Left renal pelvis (tissue), 4 donors: ENCODE measurements around the gene PPHLN1. TPM values are rescaled to one million over a fixed set of nuclear protein-coding genes. Genes with fewer than 3 reads are reported as not detected.
A peak's percentile ranks its signal among the peaks of the same experiment; 100 is the strongest.

ENCODE experiments used
- DNase-seq, 4 donors: peaks; one replicate each; pipeline ENCODE4 v3.0.0-alpha.2; 2013; ENCODE audit warnings: low read depth in 4 of 4, low spot score in 3 of 4
- polyA plus RNA-seq, 4 donors: library from polyadenylated mRNA; unstranded; fragments of 120-200 nt; gene quantifications; one replicate each; pipeline ENCODE4 v1.2.1, GENCODE V29; 2013; ENCODE audit not compliant: insufficient read length in 4 of 4

The PPHLN1 gene, protein sequence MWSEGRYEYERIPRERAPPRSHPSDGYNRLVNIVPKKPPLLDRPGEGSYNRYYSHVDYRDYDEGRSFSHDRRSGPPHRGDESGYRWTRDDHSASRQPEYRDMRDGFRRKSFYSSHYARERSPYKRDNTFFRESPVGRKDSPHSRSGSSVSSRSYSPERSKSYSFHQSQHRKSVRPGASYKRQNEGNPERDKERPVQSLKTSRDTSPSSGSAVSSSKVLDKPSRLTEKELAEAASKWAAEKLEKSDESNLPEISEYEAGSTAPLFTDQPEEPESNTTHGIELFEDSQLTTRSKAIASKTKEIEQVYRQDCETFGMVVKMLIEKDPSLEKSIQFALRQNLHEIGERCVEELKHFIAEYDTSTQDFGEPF
- polyA plus RNA-seq = 10 to 100 TPM; 57.2 to 72.9 (median 69.6) TPM

- peak; percentile 65 to 76 (median 72) for DNase-seq
Observed at GRCh38 chr12:42325653-42326474, at the start of gene PPHLN1, which contains the start of gene ZCRB1. Gene PPHLN1, plus strand, starts transcription at chr12:42326167. Its CDS starts 9,736 bp downstream, at chr12:42335903. Gene ZCRB1, minus strand, starts transcription at chr12:42326094. Its CDS starts 1,992 bp downstream, at chr12:42324102.

DNA sequence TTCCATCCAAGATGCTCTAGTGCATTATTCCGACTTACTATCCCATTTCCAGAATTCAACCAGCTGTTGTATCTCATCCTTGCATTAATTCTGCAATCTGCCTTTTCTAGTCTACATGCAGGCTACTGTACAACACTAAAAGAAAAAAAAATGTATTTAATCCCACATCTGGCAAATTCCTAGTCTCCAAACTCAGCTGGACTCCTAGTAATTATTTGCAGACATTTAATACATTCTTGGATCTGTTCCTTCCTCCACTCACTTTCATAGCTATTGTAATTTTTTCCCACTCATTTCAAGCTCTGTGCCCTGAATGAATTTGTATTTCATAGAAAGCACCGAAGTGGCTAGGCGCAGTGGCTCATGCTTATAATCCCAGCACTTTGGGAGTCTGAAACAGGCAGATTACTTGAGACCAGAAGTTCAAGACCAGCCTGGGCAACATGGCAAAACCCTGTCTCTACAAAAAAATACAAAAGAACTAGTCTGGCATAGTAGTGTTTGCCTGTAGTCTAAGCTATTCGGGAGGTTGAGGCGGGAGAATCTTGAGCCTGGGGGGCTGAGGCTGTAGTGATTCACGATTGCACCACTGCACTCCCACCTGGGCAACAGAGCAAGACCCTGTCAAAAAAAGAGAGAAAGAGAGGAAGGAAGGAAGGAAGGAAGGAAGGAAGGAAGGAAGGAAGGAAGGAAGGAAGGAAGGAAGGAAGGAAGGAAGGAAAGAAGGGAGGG, 48.4 kb upstream of the PPHLN1 start:
- no peak for DNase-seq

GRCh38 chr12:42278128-42278510, 47.8 kb upstream of the PPHLN1 start:
- DNase-seq = no peak

GRCh38 chr12:42281278-42281677, 44.7 kb upstream of the PPHLN1 start:
- no peak for DNase-seq

GRCh38 chr12:42281844-42282243, 44.1 kb upstream of the PPHLN1 start:
- no peak for DNase-seq

GRCh38 chr12:42282294-42282693, 43.7 kb upstream of the PPHLN1 start:
- DNase-seq = no peak

- no peak for DNase-seq
Observed at GRCh38 chr12:42283739-42284138, 42.2 kb upstream of the PPHLN1 start.

DNA sequence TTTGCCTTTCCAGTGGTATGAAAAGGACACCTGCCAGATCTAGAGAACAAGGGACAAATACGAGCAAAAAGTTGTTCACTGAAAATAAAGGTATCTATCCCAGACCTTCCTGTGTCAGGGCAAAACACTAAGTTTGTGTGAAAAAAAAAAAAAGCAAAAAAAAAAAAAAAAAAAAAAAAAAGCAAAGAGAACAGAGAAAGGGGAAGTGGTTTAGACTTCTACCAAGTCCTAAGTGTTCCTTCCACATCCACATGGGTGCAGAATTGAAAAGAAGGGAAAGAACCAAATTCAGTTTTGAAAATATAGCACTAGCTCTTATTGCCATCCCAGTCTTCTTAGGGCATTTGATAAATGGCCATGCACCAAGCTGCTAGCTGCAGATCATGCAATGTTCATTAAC, 41.8 kb upstream of the PPHLN1 start:
- no peak for DNase-seq

DNA sequence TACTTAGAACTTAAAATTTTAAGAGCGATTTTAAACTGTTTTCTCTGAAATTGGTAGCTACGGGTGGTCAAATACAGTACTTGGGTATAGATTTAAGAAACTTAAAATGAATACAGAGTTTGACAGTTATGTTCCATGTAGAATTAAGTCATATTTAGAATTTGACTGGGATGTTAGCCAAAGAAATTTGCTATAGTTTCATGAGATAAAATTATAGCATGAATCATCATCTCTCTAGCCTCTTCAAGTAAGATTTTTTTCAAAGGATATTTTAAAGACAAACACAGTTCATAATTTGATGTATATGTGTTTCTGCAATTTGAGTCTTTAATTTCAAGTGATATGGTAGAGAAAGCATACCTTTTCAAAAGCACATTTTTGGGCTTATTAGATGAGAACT, 41.1 kb upstream of the PPHLN1 start:
- no peak for DNase-seq

GRCh38 chr12:42285431-42285830, 40.5 kb upstream of the PPHLN1 start:
- DNase-seq = no peak

GRCh38 chr12:42286741-42287140, 39.2 kb upstream of the PPHLN1 start:
- DNase-seq = no peak

- DNase-seq = no peak
Observed at GRCh38 chr12:42288544-42288943, 37.4 kb upstream of the PPHLN1 start.

- no peak for DNase-seq
Observed at GRCh38 chr12:42291680-42292079, 34.3 kb upstream of the PPHLN1 start.

DNA sequence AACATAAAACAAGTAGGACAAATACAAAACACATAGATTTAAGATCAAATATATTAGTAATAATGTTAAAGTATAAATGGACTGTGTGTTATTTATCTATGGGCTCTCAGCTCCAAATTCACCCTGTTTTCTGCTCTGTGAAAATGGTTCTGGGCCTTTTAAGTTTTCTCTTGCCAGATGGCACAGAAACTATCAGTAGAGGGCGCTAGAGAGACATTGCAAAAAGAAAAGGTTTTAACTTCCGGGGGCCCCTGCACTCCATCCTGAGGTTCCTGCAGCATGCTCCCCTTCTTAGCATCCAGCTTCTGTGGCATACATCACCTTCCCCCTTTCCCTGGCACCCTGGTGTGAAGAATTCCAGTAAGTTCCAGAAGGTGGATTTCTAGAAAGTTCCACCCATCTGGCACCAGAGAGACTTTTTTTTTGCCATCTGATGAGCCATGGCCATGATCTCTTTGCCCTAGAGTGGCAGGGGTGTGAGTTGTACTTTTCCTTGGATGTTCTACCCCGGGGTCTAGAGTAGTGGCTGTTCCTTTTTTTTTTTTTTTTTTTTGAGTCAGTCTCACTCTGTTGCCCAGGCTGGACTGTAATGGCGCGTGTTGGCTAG, 29.4 kb upstream of the PPHLN1 start:
- DNase-seq = no peak

GRCh38 chr12:42298887-42299286, 27.1 kb upstream of the PPHLN1 start:
- DNase-seq = no peak

GRCh38 chr12:42299392-42300308, 26.3 kb upstream of the PPHLN1 start:
- no peak for DNase-seq

DNA sequence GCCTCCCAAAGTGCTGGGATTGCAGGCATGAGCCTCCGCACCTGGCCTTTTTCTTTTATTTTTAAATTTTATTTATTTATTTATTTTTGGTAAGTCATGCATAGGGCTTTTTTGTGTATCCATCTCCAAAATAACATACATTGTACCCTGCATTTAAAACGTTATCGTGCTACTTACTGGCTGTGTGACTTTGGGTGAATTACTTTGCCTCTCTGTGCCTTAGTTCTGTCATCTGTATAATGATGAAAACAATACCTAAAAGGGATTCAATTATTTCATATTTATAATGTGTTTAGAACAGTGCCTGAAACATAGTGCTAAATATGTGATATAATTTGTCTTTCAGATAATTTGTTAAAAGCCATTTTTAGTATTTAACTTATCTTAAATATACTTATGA, 19.7 kb upstream of the PPHLN1 start:
- DNase-seq = no peak

- no peak for DNase-seq
Observed at GRCh38 chr12:42308390-42308789, 17.6 kb upstream of the PPHLN1 start.

DNA sequence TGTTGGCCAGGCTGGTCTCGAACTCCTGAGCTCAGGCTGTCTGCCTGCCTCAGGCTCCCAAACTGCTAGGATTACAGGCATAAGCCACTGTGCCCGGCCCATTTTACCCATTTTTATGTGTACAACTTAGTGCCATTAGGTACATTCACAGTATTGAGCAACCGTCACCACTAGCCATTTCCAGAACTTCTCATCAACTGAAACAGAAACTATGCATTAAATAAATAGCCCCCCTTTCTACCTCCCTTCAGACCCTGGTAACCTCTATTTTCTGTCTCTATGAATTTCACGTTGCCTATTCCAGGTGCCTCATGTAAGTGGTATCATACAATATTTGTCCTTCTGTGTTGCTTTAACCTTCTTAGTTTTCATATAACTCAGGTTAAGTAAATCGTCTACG, 16.0 kb upstream of the PPHLN1 start:
- DNase-seq = no peak

GRCh38 chr12:42315108-42315507, 10.9 kb upstream of the PPHLN1 start:
- no peak for DNase-seq
